HFFc6 (cell line): ENCODE data around the gene PRG2. TPM values are rescaled to one million over a fixed set of nuclear protein-coding genes. Genes with fewer than 3 reads are reported as not detected.

Experiments
- DNase-seq: peaks from one replicate; pipeline ENCODE4 v3.0.0-alpha.2; 2018
- H3K27ac Mint-ChIP-seq: 2 replicates; pipeline ENCODE4 v1.8.0; 2020; ENCODE audit warnings: mild to moderate bottlenecking, mixed read lengths
- H3K27me3 Mint-ChIP-seq: 2 replicates; pipeline ENCODE4 v1.8.0; 2021; ENCODE audit warnings: mild to moderate bottlenecking, moderate library complexity, mixed read lengths; ENCODE audit not compliant: insufficient read depth
- H3K36me3 Mint-ChIP-seq: 2 replicates; pipeline ENCODE4 v1.8.0; 2021; ENCODE audit warnings: low read depth, mixed read lengths
- H3K4me1 Mint-ChIP-seq: 2 replicates; pipeline ENCODE4 v1.8.0; 2020; ENCODE audit warnings: low read depth, mixed read lengths
- H3K4me3 Mint-ChIP-seq: 2 replicates; pipeline ENCODE4 v1.8.0; 2020; ENCODE audit warnings: mild to moderate bottlenecking, moderate library complexity, mixed read lengths
- H3K9me3 Mint-ChIP-seq: 2 replicates; pipeline ENCODE4 v1.8.0; 2020; ENCODE audit warnings: mild to moderate bottlenecking, mixed read lengths
- CTCF ChIP-seq: fragments of 200-600 bp; sonication (generic); IDR thresholded peaks from 2 replicates; pipeline ENCODE4 v1.5.0; 2021; ENCODE audit warnings: antibody characterized with exemption, mild to moderate bottlenecking
- total RNA-seq, 6 experiments: library from RNA; stranded (reverse); fragmentation: NEBNext Ultra II Directional; extraction: Animal tissue kit (Norgen Biotek cat#: 25700); gene quantifications; 2 replicates in 1 of 6; 3 replicates in 5 of 6; pipeline ENCODE4 v1.2.3, GENCODE V29; 2021

PRG2 gene
- total RNA-seq, 6 experiments from 2014 or later: not detected

GRCh38 chr11:57394203-57394965 is 3.9 kb upstream of the PRG2 start:
- Mint-ChIP-seq H3K36me3 (no peaks in the 10 kb centered on the region), H3K27ac (no peak overlapping the region), H3K9me3 (no peaks in the 10 kb centered on the region), H3K4me3 (no peak overlapping the region), H3K27me3 (peaks cover 22% of the 10 kb centered on the region), H3K4me1 (no peaks in the 10 kb centered on the region)
- DNase-seq: no peak
- no peak for TF ChIP-seq CTCF

- no peak for TF ChIP-seq CTCF
- DNase-seq: no peak
- Mint-ChIP-seq H3K27ac (no peak overlapping the region), H3K9me3 (no peaks in the 10 kb centered on the region), H3K4me3 (no peak overlapping the region), H3K36me3 (no peaks in the 10 kb centered on the region), H3K27me3 (peaks cover 34% of the 10 kb centered on the region), H3K4me1 (no peaks in the 10 kb centered on the region)
Observed at GRCh38 chr11:57392763-57393105, 2.3 kb upstream of the PRG2 start.

- no peak overlapping the region for H3K4me3 Mint-ChIP-seq
- no peak for DNase-seq
- peaks cover 38% of the 10 kb centered on the region for H3K27me3 Mint-ChIP-seq
- no peak for TF ChIP-seq CTCF
- H3K36me3 Mint-ChIP-seq: no peaks in the 10 kb centered on the region
- no peaks in the 10 kb centered on the region for H3K9me3 Mint-ChIP-seq
- no peak overlapping the region for H3K27ac Mint-ChIP-seq
- H3K4me1 Mint-ChIP-seq: no peaks in the 10 kb centered on the region
Observed at GRCh38 chr11:57392066-57392762, 1.8 kb upstream of the PRG2 start.

- Mint-ChIP-seq H3K4me1 (no peaks in the 10 kb centered on the region), H3K27ac (no peak overlapping the region), H3K4me3 (no peak overlapping the region), H3K36me3 (no peaks in the 10 kb centered on the region), H3K27me3 (peaks cover 45% of the 10 kb centered on the region), H3K9me3 (no peaks in the 10 kb centered on the region)
- DNase-seq: no peak
- no peak for TF ChIP-seq CTCF
Observed at GRCh38 chr11:57391539-57391938, 1.1 kb upstream of the PRG2 start.

- Mint-ChIP-seq H3K36me3 (no peaks in the 10 kb centered on the region), H3K4me1 (no peaks in the 10 kb centered on the region), H3K4me3 (no peak overlapping the region), H3K9me3 (no peaks in the 10 kb centered on the region), H3K27ac (no peak overlapping the region), H3K27me3 (peaks cover 49% of the 10 kb centered on the region)
- no peak for TF ChIP-seq CTCF
- DNase-seq: no peak
Observed at GRCh38 chr11:57391111-57391510, 661 bp upstream of the PRG2 start.
